Stomach (tissue), 4 donors: ENCODE results near the gene LIPM.

Experiments
- CTCF ChIP-seq, 7 experiments: fragments of 450-650 bp in 4 of 7; fragments of 200-600 bp in 3 of 7; sonication (generic) in 3 of 7; IDR thresholded peaks; one replicate each; pipeline ENCODE4 v1.5.1; 2016 to 2019; ENCODE audit warnings: antibody characterized with exemption in 7 of 7, control low read depth in 2 of 7, mild to moderate bottlenecking in 1 of 7
- POLR2A ChIP-seq, 4 donors: fragments of 450-650 bp; IDR thresholded peaks; one replicate each; pipeline ENCODE4 v1.6.1; 2016; ENCODE audit warnings: antibody characterized with exemption in 4 of 4, control low read depth in 2 of 4, mild to moderate bottlenecking in 1 of 4, moderate library complexity in 1 of 4

- TF ChIP-seq CTCF (IDR thresholded peaks at IDR 0.05) (no peak), POLR2A (IDR thresholded peaks at IDR 0.05) (no peak)
Observed at GRCh38 chr10:88858491-88858890, 56.0 kb downstream of the LIPM start.
